IMR-90 (cell line): Measurements from ENCODE around the gene SP2. TPM values are rescaled to one million over a fixed set of nuclear protein-coding genes. Genes with fewer than 3 reads are reported as not detected.

Source experiments
- ATAC-seq: fragments of 200-7000 bp; cut with Tn5 transposase; 2 replicates; pipeline ENCODE4 v1.9.1; 2020; ENCODE audit warnings: low read depth, mild to moderate bottlenecking, moderate library complexity
- BruUV-seq: library from RNA; stranded (reverse); fragments of 400-500 nt; replicated peaks from 2 replicates; lab custom pipeline; 2021; lab: Mats Ljungman, UMichigan
- CTCF ChIA-PET: fragments of 300-600 bp; formaldehyde crosslinking; extraction: SDS; loops from one replicate; lab custom pipeline; 2021; ENCODE audit warnings: antibody characterized with exemption; lab: Yijun Ruan, JAX
- POLR2A ChIA-PET: fragments of 300-600 bp; sonication (Branson Sonifier 250); formaldehyde crosslinking; loops from one replicate; lab custom pipeline; 2022; ENCODE audit warnings: antibody characterized with exemption; ENCODE audit not compliant: unreplicated experiment; lab: Charles Lee
- DNase-seq: peaks from one replicate; pipeline ENCODE4 v3.0.0; 2013
- H2AFZ ChIP-seq: replicated peaks from 2 replicates; pipeline ENCODE3; 2013; ENCODE audit warnings: low read length, mild to moderate bottlenecking; ENCODE audit not compliant: poor library complexity
- H2AK5ac ChIP-seq: 2 replicates; pipeline ENCODE4 v1.6.1; 2013; ENCODE audit warnings: low read depth, low read length, inconsistent platforms
- H2AK9ac ChIP-seq: replicated peaks from 2 replicates; pipeline ENCODE3; 2013; ENCODE audit warnings: mild to moderate bottlenecking, low read depth, low read length, moderate library complexity; ENCODE audit not compliant: poor library complexity
- H2BK120ac ChIP-seq: 2 replicates; pipeline ENCODE4 v1.6.1; 2013; ENCODE audit warnings: low read depth, low read length, inconsistent platforms
- H2BK15ac ChIP-seq: 3 replicates; pipeline ENCODE4 v1.6.1; 2013; ENCODE audit warnings: low read depth, low read length, inconsistent platforms
- H2BK20ac ChIP-seq: 2 replicates; pipeline ENCODE4 v1.6.1; 2013; ENCODE audit warnings: low read depth, mild to moderate bottlenecking, inconsistent platforms, low read length, moderate library complexity
- H2BK5ac ChIP-seq: 2 replicates; pipeline ENCODE4 v1.6.1; 2013; ENCODE audit warnings: mild to moderate bottlenecking, low read depth, low read length, inconsistent platforms; ENCODE audit not compliant: poor library complexity, severe bottlenecking
- H3K14ac ChIP-seq: replicated peaks from 2 replicates; pipeline ENCODE4 v1.6.1; 2013; ENCODE audit warnings: low read depth, low read length, inconsistent platforms
- H3K18ac ChIP-seq: 2 replicates; pipeline ENCODE4 v1.6.1; 2013; ENCODE audit warnings: low read depth, low read length, control low read depth
- H3K23ac ChIP-seq: 2 replicates; pipeline ENCODE4 v1.6.1; 2013; ENCODE audit warnings: low read depth, low read length, inconsistent platforms
- H3K27ac ChIP-seq: 2 replicates; pipeline ENCODE4 v1.5.1; 2013; ENCODE audit warnings: mild to moderate bottlenecking, control low read depth, low read length; ENCODE audit not compliant: insufficient read depth
- H3K27me3 ChIP-seq: 2 replicates; pipeline ENCODE4 v1.6.1; 2013; ENCODE audit warnings: low read length; ENCODE audit not compliant: control insufficient read depth, insufficient read depth
- H3K36me3 ChIP-seq: 2 replicates; pipeline ENCODE4 v1.6.1; 2013; ENCODE audit warnings: low read length, mixed read lengths; ENCODE audit not compliant: control insufficient read depth, insufficient read depth
- H3K4ac ChIP-seq: 2 replicates; pipeline ENCODE4 v1.6.1; 2013; ENCODE audit warnings: low read depth, low read length, inconsistent platforms
- H3K4me1 ChIP-seq: 2 replicates; pipeline ENCODE4 v1.6.1; 2013; ENCODE audit warnings: low read length, mixed read lengths; ENCODE audit not compliant: control insufficient read depth, insufficient read depth
- H3K4me2 ChIP-seq: 2 replicates; pipeline ENCODE4 v1.6.1; 2013; ENCODE audit warnings: low read depth, mild to moderate bottlenecking, control low read depth, low read length, moderate library complexity
- H3K4me3 ChIP-seq: 2 replicates; pipeline ENCODE4 v1.5.1; 2013; ENCODE audit warnings: low read depth, mild to moderate bottlenecking, control low read depth, low read length, moderate library complexity; ENCODE audit not compliant: insufficient read depth
- H3K56ac ChIP-seq: 2 replicates; pipeline ENCODE4 v1.6.1; 2013; ENCODE audit warnings: low read length, inconsistent platforms; ENCODE audit not compliant: insufficient read depth; ENCODE audit errors: extremely low read depth
- H3K79me1 ChIP-seq, 2 experiments: 2 replicates each; pipeline ENCODE4 v1.6.1; 2013; ENCODE audit warnings: low read length in 2 of 2, inconsistent platforms in 1 of 2, low read depth in 1 of 2
- H3K9ac ChIP-seq: 2 replicates; pipeline ENCODE4 v1.6.1; 2013; ENCODE audit warnings: low read depth, low read length, control low read depth
- H3K9me1 ChIP-seq: 2 replicates; pipeline ENCODE4 v1.6.1; 2013; ENCODE audit warnings: low read length, inconsistent platforms; ENCODE audit not compliant: insufficient read depth
- H3K9me3 ChIP-seq: 2 replicates; pipeline ENCODE4 v1.6.1; 2013; ENCODE audit warnings: low read length; ENCODE audit not compliant: control insufficient read depth, insufficient read depth
- H4K20me1 ChIP-seq: 2 replicates; pipeline ENCODE4 v1.6.1; 2013; ENCODE audit warnings: low read length, inconsistent platforms; ENCODE audit not compliant: insufficient read depth
- H4K5ac ChIP-seq: 2 replicates; pipeline ENCODE4 v1.6.1; 2013; ENCODE audit warnings: mild to moderate bottlenecking, low read depth, low read length, control low read depth
- H4K8ac ChIP-seq, 2 experiments: 2 replicates each; pipeline ENCODE4 v1.6.1; 2013; ENCODE audit warnings: low read depth in 2 of 2, low read length in 2 of 2, control low read depth in 1 of 2, inconsistent platforms in 1 of 2
- H4K91ac ChIP-seq: 2 replicates; pipeline ENCODE4 v1.6.1; 2013; ENCODE audit warnings: low read depth, low read length, inconsistent platforms; ENCODE audit not compliant: insufficient read depth
- CTCF ChIP-seq: conservative IDR thresholded peaks from 2 replicates; pipeline ENCODE4 v1.5.1; 2012; ENCODE audit warnings: mild to moderate bottlenecking, low read depth, low read length, improper control_type of control experiment
- POLR2A ChIP-seq: IDR thresholded peaks from 2 replicates; pipeline ENCODE4 v1.6.1; 2012; ENCODE audit warnings: mild to moderate bottlenecking, low read depth, low read length
- RAD21 ChIP-seq: IDR thresholded peaks from 2 replicates; pipeline ENCODE4 v1.6.1; 2012; ENCODE audit warnings: low read length, improper control_type of control experiment
- RFX5 ChIP-seq: IDR thresholded peaks from 2 replicates; pipeline ENCODE4 v1.8.0; 2012; ENCODE audit warnings: low read depth, mild to moderate bottlenecking, low read length, moderate library complexity
- SMC3 ChIP-seq: fragments of 150-350 bp; IDR thresholded peaks from 2 replicates; pipeline ENCODE4 v1.6.1; 2016; ENCODE audit warnings: low read depth, mild to moderate bottlenecking, antibody characterized with exemption, low read length, moderate library complexity
- WGBS, 2 experiments: methylation state at CpG; one replicate each; pipeline versions ENCODE4 v1.1.5 to v1.1.7; 2013; ENCODE audit warnings: missing lambda C conversion rate in 2 of 2; ENCODE audit not compliant: insufficient read length in 1 of 2; ENCODE audit errors: extremely low coverage in 2 of 2; 5-methylcytosine and 5-hydroxymethylcytosine counted together
- dilution Hi-C: fragments of 300-500 bp; cut with HindIII; formaldehyde crosslinking; loops from one replicate; pipeline ENCODE4 v1.14.3; 2018; ENCODE audit warnings: low sequenced_read_pairs; ENCODE audit not compliant: unreplicated experiment
- in situ Hi-C: fragments of 300-500 bp; cut with MboI; formaldehyde crosslinking; loops from 3 replicates; pipeline ENCODE4 v1.14.3; 2019; ENCODE audit warnings: low sequenced_read_pairs, inconsistent platforms, mixed read lengths
- intact Hi-C: fragments of 100-400 bp; cut with micrococcal nuclease; formaldehyde crosslinking; loops from 2 replicates; pipeline ENCODE4 v1.10.0; 2022
- polyA plus RNA-seq, 3 experiments: library from polyadenylated mRNA; depleted of rRNA; stranded (reverse); fragments of >200 nt; gene quantifications; 2 replicates each; pipeline ENCODE4 v1.2.3, GENCODE V29; 2012; ENCODE audit warnings: low replicate concordance in 1 of 3
- total RNA-seq: library from RNA; depleted of rRNA; stranded (reverse); fragments of >200 nt; gene quantifications from 2 replicates; pipeline ENCODE4 v1.2.3, GENCODE V29; 2012

Gene SP2
- total and polyA plus RNA-seq, 2 of the 4 experiments (the other 2 are of a cell fraction), result 0.72 to 13.8 TPM

DNA sequence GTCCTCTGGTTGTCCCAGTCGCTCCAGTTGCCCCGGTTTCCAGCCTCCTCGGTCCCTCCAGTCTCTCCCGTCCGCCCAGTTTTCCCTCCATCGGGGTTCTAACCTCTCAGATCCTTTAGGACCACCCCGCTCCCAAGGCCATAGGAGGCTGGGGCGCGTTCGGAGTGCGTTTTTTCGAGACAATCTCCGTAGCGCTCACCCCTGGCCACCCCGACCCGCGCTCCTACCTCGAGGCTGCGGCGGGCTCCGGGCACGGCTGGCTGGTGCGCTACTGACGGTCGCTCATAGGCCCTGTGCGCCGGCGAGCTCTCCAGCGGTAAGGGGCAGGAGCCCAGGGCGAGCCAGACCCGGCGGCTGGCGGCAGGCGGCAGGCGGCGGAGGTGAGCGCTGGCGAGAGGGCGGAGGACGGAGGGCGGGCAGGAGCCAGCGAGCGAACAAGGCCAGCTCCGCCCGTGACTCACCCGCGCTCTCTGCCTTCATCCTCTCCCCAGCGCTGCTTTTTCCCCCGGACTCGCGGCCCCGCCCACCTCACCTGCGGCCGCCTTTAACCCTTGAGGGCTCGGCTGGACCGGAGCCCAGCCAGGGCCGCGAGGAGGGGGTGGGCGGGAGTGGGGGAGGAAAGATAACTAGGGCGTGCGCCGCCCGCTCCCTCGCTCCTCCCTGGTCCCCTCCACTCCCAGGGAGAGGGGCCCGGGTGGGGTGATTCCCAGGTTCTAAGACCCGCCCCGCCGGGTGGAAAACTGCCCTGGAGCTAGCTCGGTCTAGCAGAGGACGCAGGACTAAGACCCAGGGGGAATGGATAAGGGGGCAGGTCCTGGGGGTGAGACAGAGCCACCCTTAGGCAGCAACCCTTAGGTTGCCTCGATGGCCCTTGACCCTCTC lies 45.1 kb upstream of the SP2 start, which contains the start of gene SP6:
TSS of gene SP6 (minus strand) at position 472 of the 882 bp plus-strand sequence. CDS start 2,734 bp downstream, outside the sequence.
- BruUV-seq, result no TSS peak
- H2AFZ ChIP-seq, result peak within 1 kb of the TSS; percentile 88
- no peak within 1 kb of the TSS for H3K14ac ChIP-seq
- H3K18ac ChIP-seq, result no peak within 1 kb of the TSS
- CTCF ChIA-PET, result no interaction called here
- H4K91ac ChIP-seq, result no peak within 1 kb of the TSS
- H3K56ac ChIP-seq, result no peak within 1 kb of the TSS
- no peak within 1 kb of the TSS for H2BK5ac ChIP-seq
- no peak within 1 kb of the TSS for H4K5ac ChIP-seq
- no peaks in the 10 kb centered on the region for H3K79me1 ChIP-seq
- no peak within 1 kb of the TSS for H2BK120ac ChIP-seq
- no peak within 1 kb of the TSS for H3K4me3 ChIP-seq
- no peaks in the 10 kb centered on the region for H3K36me3 ChIP-seq
- intact Hi-C loops, result no loop called here
- peak; percentile 91 for ATAC-seq
- H3K9me3 ChIP-seq, result no peaks in the 10 kb centered on the region
- no peak within 1 kb of the TSS for H3K27ac ChIP-seq
- H3K9ac ChIP-seq, result no peak within 1 kb of the TSS
- H2BK20ac ChIP-seq, result no peak within 1 kb of the TSS
- TF ChIP-seq CTCF, result peak; percentile 29; the same call in 1 of the 2 replicates
- peak; percentile 17; the same call in 1 of the 2 replicates for TF ChIP-seq SMC3
- TF ChIP-seq RAD21, result 0 out of 2 replicates have a peak, but pooled peaks have one; percentile 12
- no peak for TF ChIP-seq RFX5
- TF ChIP-seq POLR2A, result no peak
- DNase-seq, result peak; percentile 51
- H2BK15ac ChIP-seq, result no peak within 1 kb of the TSS
- POLR2A ChIA-PET, result no interaction called here
- no peaks in the 10 kb centered on the region for H3K4me1 ChIP-seq
- H4K20me1 ChIP-seq, result no peaks in the 10 kb centered on the region
- H4K8ac ChIP-seq, result no peak within 1 kb of the TSS
- WGBS, 2 experiments, result 13% methylated on average over 18 of the region's 71 CpGs; no CpG with 5 or more reads in 1 of the 2 experiments
- H2AK5ac ChIP-seq, result peak within 1 kb of the TSS; percentile 30; the same call in 1 of the 2 replicates
- no peaks in the 10 kb centered on the region for H3K9me1 ChIP-seq
- H3K4ac ChIP-seq, result no peak within 1 kb of the TSS; the same call in 1 of the 2 replicates
- H3K27me3 ChIP-seq, result peaks cover 91% of the 10 kb centered on the region
- peak within 1 kb of the TSS; percentile 18; the same call in 1 of the 2 replicates for H3K4me2 ChIP-seq
- peak within 1 kb of the TSS; percentile 62 for H2AK9ac ChIP-seq
- H3K23ac ChIP-seq, result no peak within 1 kb of the TSS
- dilution Hi-C loops, result no loop called here
- in situ Hi-C loops, result no loop called here
